Neutrophil (primary cell): ENCODE results near the gene ZCRB1.

Experiments
- H3K27ac ChIP-seq: fragments of 200-600 bp; sonication (generic); 2 replicates; pipeline ENCODE4 v1.5.1; 2016; ENCODE audit warnings: mild to moderate bottlenecking, moderate library complexity
- H3K27me3 ChIP-seq: fragments of 200-600 bp; sonication (generic); 2 replicates; pipeline ENCODE4 v1.6.0; 2016; ENCODE audit warnings: mild to moderate bottlenecking
- H3K36me3 ChIP-seq: fragments of 200-600 bp; sonication (generic); 2 replicates; pipeline ENCODE4 v1.5.1; 2017
- H3K4me1 ChIP-seq, 2 experiments: fragments of 200-600 bp in 1 of 2; sonication (generic) in 1 of 2; 1 replicate in 1 of 2; 2 replicates in 1 of 2; pipeline versions ENCODE4 v1.5.1 to v1.6.1; 2013 to 2016; ENCODE audit warnings: low read depth in 1 of 2, low read length in 1 of 2, mild to moderate bottlenecking in 1 of 2, moderate library complexity in 1 of 2; ENCODE audit not compliant: control insufficient read depth in 1 of 2, insufficient read depth in 1 of 2
- H3K4me3 ChIP-seq, 2 experiments: fragments of 200-600 bp in 1 of 2; sonication (generic) in 1 of 2; 1 replicate in 1 of 2; 2 replicates in 1 of 2; pipeline ENCODE4 v1.5.1; 2013 to 2016; ENCODE audit warnings: low read depth in 1 of 2, low read length in 1 of 2, mild to moderate bottlenecking in 1 of 2, moderate library complexity in 1 of 2
- H3K9me3 ChIP-seq: fragments of 200-600 bp; sonication (generic); 2 replicates; pipeline ENCODE4 v1.5.1; 2016
- TF ChIP-seq, protein P1 (sequence below): fragments of 200-600 bp; sonication (generic); IDR thresholded peaks from 2 replicates; pipeline ENCODE4 v1.5.1; 2016; ENCODE audit warnings: antibody characterized with exemption

Gene ZCRB1

DNA sequence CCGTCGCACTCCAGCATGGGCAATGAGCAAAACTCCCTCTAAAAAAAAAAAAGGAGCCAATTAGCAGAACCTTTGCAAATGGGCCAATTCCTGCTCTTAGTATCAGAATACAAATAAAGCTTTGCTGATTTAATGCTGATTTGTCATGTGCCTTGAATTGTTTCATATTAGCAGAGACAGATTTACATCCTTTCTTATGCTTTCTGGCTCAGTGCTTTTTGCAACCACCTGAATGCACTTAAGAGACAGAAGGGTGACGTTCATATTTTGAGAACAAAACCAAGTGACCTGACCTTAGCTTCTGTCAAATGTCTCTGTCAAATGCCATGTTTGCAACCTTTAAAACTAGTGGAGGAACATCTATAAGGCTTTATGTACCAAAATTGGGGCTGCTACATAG lies 44.0 kb downstream of the ZCRB1 start:
- H3K4me1 ChIP-seq: no peaks in the 10 kb centered on the region
- no peaks in the 10 kb centered on the region for H3K36me3 ChIP-seq
- peaks cover 5% of the 10 kb centered on the region for H3K27me3 ChIP-seq
- TF ChIP-seq, protein P1, sequence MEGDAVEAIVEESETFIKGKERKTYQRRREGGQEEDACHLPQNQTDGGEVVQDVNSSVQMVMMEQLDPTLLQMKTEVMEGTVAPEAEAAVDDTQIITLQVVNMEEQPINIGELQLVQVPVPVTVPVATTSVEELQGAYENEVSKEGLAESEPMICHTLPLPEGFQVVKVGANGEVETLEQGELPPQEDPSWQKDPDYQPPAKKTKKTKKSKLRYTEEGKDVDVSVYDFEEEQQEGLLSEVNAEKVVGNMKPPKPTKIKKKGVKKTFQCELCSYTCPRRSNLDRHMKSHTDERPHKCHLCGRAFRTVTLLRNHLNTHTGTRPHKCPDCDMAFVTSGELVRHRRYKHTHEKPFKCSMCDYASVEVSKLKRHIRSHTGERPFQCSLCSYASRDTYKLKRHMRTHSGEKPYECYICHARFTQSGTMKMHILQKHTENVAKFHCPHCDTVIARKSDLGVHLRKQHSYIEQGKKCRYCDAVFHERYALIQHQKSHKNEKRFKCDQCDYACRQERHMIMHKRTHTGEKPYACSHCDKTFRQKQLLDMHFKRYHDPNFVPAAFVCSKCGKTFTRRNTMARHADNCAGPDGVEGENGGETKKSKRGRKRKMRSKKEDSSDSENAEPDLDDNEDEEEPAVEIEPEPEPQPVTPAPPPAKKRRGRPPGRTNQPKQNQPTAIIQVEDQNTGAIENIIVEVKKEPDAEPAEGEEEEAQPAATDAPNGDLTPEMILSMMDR: no peak
- no peak overlapping the region for H3K27ac ChIP-seq
- H3K4me3 ChIP-seq: no peak overlapping the region
- H3K9me3 ChIP-seq: no peaks in the 10 kb centered on the region

DNA sequence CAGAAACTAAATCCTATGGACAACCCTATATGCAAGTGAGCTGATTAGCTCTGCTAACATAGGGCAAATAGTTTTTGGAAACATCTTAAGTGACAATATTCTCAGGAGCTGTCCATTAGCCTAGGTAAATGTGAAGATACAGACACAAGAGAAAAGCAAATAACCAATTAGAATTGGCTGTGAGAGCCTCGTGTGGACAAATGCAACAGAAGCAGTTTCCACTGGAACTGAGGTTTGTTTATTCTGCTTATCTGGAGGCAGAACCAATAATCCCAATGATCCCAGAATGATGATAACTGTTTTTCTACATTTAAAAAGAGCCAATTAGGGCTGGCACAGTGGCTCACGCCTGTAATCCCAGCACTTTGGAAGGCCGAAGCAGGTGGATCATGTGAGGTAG lies 44.6 kb downstream of the ZCRB1 start:
- no peaks in the 10 kb centered on the region for H3K36me3 ChIP-seq
- TF ChIP-seq, protein P1: no peak
- H3K9me3 ChIP-seq: no peaks in the 10 kb centered on the region
- peaks cover 5% of the 10 kb centered on the region for H3K27me3 ChIP-seq
- no peak overlapping the region for H3K27ac ChIP-seq
- no peak overlapping the region for H3K4me3 ChIP-seq
- no peaks in the 10 kb centered on the region for H3K4me1 ChIP-seq

DNA sequence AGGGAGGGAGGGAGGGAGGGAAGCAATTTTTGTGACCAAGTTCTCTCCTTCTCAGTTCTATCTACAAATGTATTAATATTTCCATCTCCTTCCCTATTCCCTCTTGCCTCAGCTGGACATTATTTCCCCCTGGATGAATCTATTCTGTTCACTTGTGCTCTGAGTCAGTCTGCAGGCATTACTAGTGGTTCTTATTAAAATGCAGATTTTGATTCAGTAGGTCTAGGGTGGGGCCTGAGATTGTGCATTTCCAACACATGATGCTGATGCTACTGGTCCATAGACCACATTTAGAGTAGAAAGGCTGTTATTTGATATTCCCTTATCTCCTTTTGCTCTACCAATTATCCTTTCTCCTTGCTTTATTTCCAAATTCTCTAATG lies 47.8 kb downstream of the ZCRB1 start:
- Histone ChIP-seq H3K27me3 (peaks cover 5% of the 10 kb centered on the region), H3K9me3 (no peaks in the 10 kb centered on the region), H3K27ac (no peak overlapping the region), H3K4me1 (no peaks in the 10 kb centered on the region), H3K36me3 (no peaks in the 10 kb centered on the region), H3K4me3 (no peak overlapping the region)
- TF ChIP-seq, protein P1: no peak

DNA sequence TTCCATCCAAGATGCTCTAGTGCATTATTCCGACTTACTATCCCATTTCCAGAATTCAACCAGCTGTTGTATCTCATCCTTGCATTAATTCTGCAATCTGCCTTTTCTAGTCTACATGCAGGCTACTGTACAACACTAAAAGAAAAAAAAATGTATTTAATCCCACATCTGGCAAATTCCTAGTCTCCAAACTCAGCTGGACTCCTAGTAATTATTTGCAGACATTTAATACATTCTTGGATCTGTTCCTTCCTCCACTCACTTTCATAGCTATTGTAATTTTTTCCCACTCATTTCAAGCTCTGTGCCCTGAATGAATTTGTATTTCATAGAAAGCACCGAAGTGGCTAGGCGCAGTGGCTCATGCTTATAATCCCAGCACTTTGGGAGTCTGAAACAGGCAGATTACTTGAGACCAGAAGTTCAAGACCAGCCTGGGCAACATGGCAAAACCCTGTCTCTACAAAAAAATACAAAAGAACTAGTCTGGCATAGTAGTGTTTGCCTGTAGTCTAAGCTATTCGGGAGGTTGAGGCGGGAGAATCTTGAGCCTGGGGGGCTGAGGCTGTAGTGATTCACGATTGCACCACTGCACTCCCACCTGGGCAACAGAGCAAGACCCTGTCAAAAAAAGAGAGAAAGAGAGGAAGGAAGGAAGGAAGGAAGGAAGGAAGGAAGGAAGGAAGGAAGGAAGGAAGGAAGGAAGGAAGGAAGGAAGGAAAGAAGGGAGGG lies 48.3 kb downstream of the ZCRB1 start:
- peaks cover 6% of the 10 kb centered on the region for H3K27me3 ChIP-seq
- no peak overlapping the region for H3K4me3 ChIP-seq
- H3K9me3 ChIP-seq: no peaks in the 10 kb centered on the region
- TF ChIP-seq, protein P1: no peak
- H3K4me1 ChIP-seq: no peaks in the 10 kb centered on the region
- no peaks in the 10 kb centered on the region for H3K36me3 ChIP-seq
- no peak overlapping the region for H3K27ac ChIP-seq

DNA sequence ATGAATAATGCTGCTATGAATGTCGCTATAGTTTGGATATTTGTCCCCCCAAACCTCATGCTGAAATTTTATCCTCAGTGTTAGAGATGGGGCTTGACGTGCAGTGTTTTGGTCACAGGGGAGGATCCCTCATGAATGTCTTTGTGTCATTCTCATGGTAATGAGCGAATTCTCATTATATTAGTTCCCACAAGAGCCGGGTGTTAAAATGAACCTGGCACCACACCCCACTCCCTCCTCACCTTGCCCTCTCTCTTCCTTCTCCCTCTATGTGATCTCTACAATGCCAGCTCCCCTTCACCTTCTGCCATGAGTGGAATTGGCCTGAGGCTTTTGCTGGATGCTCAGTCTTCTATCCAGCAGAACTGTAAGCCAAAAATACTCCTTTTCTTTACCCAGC lies 50.4 kb downstream of the ZCRB1 start:
- H3K4me3 ChIP-seq: no peak overlapping the region
- no peaks in the 10 kb centered on the region for H3K9me3 ChIP-seq
- TF ChIP-seq, protein P1: no peak
- H3K27me3 ChIP-seq: peaks cover 13% of the 10 kb centered on the region
- peaks cover 8 to 11% of the 10 kb centered on the region in 2 experiments for H3K4me1 ChIP-seq
- H3K27ac ChIP-seq: no peak overlapping the region
- H3K36me3 ChIP-seq: no peaks in the 10 kb centered on the region
